ENCODE measurements around the gene SLC47A2. TPM values are rescaled to one million over a fixed set of nuclear protein-coding genes. Genes with fewer than 3 reads are reported as not detected.

Gene SLC47A2
- total RNA-seq, 1 donor from 2014 or later = 1.5 TPM

- no peak for DNase-seq
Observed at GRCh38 chr17:19664821-19665181, 51.6 kb downstream of the SLC47A2 start.

DNA sequence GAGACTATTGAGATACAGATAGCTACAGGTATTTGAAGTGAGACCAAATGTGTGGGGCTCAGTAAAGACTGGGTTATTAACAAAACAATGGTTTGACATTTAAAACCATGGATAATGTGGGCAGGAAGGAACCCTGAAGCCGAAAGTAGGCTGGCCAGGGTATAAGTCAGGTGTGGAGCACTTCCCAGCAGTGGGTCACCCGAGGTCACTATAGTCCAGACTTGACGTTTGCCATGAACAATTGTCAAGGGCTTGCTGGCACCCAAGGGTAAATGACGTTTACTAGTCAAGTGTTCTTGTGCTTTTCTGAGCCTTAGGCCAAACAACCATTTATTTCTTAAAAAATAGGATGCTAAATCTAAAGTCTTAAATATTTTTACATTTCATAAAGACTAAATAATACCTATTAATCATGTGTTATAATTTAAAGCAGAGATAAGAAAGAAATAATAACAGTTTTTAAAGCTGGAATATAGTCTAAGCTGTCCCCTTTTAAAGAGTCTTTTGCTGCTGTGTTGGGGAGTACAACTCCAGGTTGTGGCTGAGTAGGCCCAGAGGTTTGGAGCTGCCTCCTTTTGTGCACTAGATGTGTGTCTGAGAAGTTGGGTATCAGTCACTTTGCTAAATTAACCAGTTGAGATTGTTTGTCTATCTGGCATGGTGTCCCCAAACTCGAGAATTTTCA lies 52.1 kb downstream of the SLC47A2 start:
- no peak for DNase-seq

GRCh38 chr17:19663097-19663496 lies 53.3 kb downstream of the SLC47A2 start:
- no peak for DNase-seq

GRCh38 chr17:19661121-19661520 lies 55.3 kb downstream of the SLC47A2 start:
- DNase-seq = no peak

DNA sequence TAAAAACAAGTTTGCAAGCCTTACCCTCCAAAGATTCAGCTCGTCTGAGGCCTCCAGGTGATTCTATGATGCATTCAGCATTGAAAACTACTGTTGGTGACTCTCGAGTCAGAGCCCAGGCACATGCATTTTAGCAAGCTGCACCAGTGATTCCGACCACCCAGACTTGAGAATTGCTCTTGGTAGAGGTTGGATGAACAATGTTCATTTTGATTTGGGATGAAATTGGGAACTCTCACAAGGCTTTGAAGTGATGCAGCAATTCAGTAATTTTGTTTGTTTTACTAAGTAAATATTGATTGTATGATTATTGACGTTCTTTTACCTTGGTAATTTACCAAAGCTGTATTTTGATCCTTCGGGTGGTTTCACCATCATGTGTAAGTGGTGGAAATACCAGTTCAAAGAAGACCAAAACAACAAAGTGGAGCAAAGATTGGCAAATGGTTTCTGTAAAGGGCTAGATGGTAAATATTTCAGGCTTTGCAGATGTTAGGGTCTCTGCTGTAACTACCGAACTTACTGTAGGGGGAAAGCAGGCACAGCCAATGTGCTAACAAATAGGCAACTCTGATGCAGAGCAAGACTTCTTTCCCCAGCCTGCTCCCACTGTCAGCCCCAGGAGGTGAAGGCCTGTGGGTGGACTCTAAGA lies 56.0 kb downstream of the SLC47A2 start:
- DNase-seq = no peak

DNA sequence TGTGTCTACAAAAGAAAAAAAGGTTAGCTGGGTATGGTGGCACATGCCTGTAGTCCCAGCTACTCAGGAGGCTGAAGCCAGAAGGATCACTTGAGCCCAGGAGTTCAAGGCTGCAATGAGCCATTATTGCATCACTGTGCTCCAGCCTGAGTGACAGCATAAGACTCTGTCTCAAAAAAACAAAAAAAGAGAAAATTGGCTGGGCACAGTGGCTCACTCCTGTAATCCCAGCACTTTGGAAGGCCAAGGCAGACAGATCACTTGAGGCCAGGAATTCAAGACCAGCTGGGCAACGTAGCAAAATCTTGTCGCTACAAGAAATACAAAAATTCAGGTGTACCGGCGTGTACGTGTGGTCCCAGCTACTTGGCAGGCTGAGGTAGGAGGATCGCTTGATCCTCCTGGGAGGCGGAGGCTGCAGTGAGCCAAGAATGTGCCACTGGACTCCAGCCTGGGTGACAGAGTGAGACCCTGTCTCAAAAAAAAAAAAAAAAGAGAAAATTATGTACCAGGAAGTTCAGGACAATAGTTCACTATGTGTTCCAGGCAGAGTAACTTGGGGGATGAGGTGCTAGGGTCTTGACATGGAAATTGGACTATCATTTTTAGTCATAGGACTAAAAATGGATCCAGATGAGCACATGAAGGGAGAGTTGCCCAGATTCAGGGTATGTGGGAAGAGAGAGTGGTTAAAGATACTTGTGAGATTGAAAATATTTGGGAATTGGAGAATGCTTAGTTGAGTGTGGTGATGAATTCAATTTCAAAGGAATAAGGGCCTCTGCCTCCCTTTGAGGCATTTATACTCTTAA lies 56.8 kb downstream of the SLC47A2 start:
- no peak for DNase-seq

DNA sequence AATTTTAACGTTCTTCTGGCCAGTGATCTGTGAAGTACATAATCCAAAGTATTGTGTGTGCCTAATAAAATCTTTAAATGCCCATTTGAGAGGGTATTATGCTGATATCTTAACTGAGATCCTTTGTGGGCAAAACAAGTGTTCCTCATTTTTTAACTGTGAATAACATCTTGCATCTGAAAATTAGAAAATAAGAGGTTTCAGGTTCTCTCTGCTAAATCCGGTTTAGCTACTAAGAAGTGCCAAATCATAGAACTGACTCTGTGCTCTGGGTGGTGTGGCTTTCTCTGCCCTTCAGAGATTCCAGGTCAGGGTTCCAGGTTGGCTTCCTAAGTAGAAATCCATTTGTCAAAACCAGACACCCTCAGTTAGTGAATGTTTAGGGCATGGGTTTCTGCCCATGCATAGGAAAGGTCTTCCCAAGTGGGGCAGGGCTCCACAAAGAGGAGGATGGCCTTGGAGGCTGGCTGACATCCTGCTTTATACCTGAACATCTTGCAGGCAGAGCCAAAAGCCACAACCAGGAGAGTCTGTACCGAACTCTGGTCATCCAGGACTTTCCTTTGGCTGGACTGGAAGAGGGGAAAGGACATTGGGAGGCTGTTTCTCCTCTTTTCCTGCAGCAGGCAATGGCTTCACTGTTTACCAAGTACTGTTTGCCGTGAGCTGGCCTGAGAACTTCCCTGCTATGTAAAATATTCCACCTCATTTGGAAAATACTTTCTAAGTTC lies 59.4 kb downstream of the SLC47A2 start:
- no peak for DNase-seq

GRCh38 chr17:19656336-19656735 lies 60.0 kb downstream of the SLC47A2 start:
- DNase-seq = no peak

DNA sequence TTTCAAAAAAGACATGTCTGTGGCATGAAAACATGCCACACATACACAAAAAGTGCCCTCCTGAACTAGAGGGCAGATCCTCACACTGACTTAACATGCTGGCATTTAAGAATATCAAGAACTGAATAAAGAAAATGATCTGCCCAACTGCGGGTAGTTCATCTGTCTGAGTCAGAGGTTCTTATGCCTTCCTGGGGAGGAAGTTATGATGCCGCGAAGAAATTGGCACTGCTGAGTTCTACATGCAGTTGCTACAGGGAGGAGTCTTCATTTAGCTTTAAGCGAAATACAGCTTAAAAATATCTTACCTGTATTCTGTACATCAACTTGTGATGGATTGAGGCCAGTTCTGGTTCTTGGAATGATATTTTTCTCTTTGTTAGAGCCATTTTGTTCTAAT lies 61.5 kb downstream of the SLC47A2 start:
- no peak for DNase-seq

DNA sequence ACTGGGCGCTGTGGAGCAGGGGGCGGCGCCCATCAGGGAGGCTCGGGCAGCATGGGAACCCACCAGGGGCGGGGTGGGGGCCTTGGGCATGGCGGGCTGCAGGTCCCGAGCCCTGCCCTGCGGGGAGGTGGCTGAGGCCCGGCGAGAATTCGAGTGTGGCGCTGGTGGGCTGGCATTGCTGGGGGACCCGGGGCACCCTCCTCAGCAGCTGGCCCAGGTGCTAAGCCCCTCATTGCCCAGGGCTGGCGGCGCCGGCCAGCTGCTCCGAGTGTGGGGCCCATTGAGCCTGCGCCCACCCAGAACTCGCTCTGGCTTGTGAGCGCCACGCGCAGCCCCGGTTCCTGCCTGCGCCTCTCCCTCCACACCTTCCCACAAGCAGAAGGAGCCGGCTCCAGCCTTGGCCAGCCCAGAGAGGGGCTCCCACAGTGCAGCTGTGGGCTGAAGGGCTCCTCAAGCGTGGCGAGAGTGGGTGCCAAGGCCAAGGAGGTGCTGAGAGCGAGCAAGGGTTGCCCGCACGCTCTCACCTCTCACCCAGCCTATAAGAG lies 62.0 kb downstream of the SLC47A2 start:
- DNase-seq = no peak

DNA sequence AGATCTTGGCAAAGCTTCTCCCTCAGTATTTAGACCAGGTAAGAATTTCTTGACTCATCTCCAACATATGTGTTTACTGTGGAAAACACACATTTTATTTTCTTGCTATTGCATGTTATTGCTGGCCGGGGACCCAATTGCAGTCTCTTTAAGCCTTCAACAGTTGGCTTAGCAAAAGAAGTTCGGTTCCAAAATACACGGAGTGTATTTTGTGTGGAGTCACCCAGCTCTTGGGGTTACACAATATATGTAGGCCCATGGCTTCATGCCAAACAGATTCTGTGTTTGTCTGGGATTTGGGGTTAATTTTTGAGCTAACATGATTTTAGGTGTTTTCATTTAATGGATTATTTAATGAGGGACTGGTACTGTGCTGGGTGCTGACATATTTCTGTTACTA lies 63.8 kb downstream of the SLC47A2 start:
- DNase-seq = peak; percentile 62

GRCh38 chr17:19651451-19652238 lies 64.7 kb downstream of the SLC47A2 start:
- no peak for DNase-seq

DNA sequence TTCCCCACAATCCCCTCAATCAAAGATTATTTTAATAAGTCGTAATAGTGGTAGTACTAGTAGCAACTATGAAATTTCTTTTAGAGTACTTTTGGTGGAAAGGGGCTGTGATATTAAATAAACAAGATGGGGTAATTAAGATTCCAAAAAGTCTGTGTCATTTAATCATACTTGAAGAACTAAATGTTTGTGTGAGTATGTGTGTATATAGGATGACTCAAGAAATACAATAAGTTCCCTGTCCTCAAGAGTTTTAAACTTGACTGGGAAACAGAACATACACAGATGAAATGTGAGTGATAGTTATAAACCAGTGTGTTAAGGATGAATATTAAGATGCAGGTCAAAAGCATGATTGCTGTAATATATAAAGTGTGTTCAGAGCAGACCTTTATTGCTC lies 65.6 kb downstream of the SLC47A2 start:
- no peak for DNase-seq

GRCh38 chr17:19649274-19649541 lies 67.2 kb downstream of the SLC47A2 start:
- no peak for DNase-seq

GRCh38 chr17:19648475-19649273 lies 67.7 kb downstream of the SLC47A2 start, which contains the start of gene ALDH3A2:
TSS of gene ALDH3A2 (plus strand) at chr17:19648751. CDS start at chr17:19648972, 221 bp downstream.
- peak; percentile 98 for DNase-seq

DNA sequence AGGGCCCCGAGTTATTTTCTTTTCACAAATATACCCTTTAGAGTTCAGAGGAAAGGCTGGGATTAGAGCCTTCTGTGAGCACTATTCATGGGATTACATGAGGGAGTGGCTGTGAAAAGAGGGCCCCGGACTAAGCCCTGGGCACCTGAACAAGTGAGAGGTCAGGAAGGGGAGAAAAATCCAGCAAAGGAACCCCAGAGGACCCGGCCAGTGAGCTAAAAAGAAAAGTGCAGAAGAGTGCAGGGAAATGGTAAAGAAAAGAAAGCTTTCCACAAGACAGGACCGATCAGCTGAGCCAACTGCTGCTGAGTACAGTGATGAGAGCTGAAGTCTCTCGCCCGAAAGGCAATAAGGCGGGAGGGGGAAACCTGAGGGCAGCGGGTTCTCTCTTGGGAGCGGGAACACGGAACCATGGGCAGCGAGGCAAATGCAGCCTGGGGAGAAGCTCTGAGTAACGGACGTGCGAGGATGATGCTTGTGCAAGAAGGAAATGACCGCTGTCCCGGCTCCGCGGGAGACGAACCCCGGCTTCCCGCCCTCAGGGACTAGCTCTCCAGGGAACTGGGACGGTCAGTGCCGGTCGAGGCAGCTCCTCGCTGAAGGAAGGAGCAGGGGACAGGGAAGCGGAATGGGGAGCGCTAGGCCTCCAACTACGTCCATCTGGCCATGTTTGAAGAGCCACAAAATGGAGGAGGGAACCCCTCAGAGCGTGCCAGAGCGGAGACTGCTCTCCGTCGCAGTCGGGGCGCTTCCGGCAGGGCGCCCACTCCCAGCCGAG lies 68.5 kb downstream of the SLC47A2 start:
- DNase-seq = peak; percentile 57

GRCh38 chr17:19646788-19647696 lies 69.3 kb downstream of the SLC47A2 start:
- DNase-seq = no peak

DNA sequence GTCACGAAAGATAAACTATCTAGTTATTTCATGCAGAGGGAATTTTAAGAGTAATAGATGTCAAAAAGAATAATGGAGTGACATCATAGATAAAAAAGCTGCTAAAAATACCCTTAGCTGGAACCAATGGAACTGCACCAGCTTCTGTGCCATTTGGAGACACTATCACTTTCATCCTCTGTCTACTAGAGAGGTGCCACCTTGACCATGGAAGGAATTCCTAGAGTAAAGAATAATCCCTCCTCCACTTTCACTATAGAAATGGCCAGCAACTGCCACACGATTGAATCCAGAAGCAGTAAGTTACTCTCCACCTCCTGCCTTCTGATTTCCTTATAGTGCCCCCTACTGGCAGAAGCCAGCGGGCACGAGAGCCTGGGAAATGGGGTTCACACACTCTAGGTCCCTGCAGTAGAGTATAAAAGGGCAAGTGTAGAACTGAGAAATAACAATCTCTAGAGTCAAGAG lies 70.6 kb downstream of the SLC47A2 start:
- peak; percentile 35 for DNase-seq

Measured in tongue (tissue), 2 donors.